GM10248 (cell line): ENCODE results near the gene SBF1.

Source experiments
- CTCF ChIA-PET: fragments of 300-600 bp; sonication (Branson Sonifier 250); formaldehyde crosslinking; extraction: SDS; loops from one replicate; lab custom pipeline; 2021; ENCODE audit warnings: antibody characterized with exemption; lab: Yijun Ruan, JAX
- POLR2A ChIA-PET: fragments of 350-650 bp; sonication (Branson Sonifier 250); formaldehyde crosslinking; extraction: SDS; loops from one replicate; lab custom pipeline; 2020; ENCODE audit warnings: antibody characterized with exemption; lab: Yijun Ruan, JAX
- DNase-seq: peaks from one replicate; pipeline ENCODE4 v3.0.0; 2012; ENCODE audit errors: extremely low spot score
- TF ChIP-seq, protein P1 (sequence below): IDR thresholded peaks from 2 replicates; pipeline ENCODE4 v1.5.1; 2012; ENCODE audit warnings: mild to moderate bottlenecking, low read depth; ENCODE audit errors: extremely low read depth, missing control alignments, control extremely low read depth

The SBF1 gene

DNA sequence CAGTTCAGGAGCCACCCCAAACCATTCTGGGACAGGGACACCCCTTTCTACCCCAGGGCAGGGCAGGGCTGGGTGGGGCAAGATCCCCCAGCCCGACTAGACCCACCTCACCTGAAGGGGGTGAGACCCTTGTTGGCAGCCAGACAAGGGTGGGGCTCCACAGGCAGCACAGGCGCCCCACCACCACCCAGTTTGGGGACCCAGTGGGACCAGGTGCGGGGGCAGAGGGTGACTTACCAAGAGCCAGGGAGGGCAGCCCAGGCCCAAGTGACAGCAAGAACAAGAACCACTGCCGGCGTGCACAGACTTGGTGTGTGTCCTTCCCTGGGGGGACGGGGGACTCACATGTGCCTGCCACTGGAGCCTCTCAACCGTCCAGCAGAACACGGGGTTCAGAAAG, 8.7 kb upstream of the SBF1 start:
- no peak for DNase-seq
- TF ChIP-seq, protein P1, sequence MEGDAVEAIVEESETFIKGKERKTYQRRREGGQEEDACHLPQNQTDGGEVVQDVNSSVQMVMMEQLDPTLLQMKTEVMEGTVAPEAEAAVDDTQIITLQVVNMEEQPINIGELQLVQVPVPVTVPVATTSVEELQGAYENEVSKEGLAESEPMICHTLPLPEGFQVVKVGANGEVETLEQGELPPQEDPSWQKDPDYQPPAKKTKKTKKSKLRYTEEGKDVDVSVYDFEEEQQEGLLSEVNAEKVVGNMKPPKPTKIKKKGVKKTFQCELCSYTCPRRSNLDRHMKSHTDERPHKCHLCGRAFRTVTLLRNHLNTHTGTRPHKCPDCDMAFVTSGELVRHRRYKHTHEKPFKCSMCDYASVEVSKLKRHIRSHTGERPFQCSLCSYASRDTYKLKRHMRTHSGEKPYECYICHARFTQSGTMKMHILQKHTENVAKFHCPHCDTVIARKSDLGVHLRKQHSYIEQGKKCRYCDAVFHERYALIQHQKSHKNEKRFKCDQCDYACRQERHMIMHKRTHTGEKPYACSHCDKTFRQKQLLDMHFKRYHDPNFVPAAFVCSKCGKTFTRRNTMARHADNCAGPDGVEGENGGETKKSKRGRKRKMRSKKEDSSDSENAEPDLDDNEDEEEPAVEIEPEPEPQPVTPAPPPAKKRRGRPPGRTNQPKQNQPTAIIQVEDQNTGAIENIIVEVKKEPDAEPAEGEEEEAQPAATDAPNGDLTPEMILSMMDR: no peak
- ChIA-PET CTCF (interaction anchor here (1.0 to 2.1 kb wide), 4 partner anchors 11 to 42 kb away, joined by 3 to 8 read pairs (median 4); partner anchors contain the start of gene SCO2), POLR2A (interaction anchor here (0.6 kb wide), 1 partner anchor 51 kb away, joined by 8 read pairs; no protein-coding TSS in a partner anchor)

DNA sequence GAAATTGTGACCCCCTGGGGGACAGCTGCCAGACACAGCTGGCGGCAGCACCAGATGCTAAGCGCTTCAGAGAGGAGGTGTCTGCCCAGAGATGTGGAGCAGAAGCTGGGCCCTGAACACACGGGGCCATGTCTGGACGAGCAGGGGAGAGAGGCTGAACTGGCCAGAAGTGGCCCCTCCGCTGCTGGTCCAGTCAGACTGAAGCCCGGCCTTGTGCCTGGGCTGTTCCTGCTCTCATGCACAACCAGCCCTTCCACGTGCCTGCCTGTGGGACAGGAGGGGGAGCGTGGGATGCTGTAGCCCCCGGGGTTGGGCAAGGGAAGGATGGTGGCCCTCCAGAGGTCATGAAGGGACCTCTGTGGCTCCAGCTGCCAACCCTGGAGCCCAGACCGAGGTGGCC, 8.3 kb upstream of the SBF1 start:
- TF ChIP-seq, protein P1: no peak
- ChIA-PET CTCF (no interaction called here), POLR2A (interaction anchor here (0.6 kb wide), 1 partner anchor 52 kb away, joined by 8 read pairs; no protein-coding TSS in a partner anchor)
- no peak for DNase-seq

DNA sequence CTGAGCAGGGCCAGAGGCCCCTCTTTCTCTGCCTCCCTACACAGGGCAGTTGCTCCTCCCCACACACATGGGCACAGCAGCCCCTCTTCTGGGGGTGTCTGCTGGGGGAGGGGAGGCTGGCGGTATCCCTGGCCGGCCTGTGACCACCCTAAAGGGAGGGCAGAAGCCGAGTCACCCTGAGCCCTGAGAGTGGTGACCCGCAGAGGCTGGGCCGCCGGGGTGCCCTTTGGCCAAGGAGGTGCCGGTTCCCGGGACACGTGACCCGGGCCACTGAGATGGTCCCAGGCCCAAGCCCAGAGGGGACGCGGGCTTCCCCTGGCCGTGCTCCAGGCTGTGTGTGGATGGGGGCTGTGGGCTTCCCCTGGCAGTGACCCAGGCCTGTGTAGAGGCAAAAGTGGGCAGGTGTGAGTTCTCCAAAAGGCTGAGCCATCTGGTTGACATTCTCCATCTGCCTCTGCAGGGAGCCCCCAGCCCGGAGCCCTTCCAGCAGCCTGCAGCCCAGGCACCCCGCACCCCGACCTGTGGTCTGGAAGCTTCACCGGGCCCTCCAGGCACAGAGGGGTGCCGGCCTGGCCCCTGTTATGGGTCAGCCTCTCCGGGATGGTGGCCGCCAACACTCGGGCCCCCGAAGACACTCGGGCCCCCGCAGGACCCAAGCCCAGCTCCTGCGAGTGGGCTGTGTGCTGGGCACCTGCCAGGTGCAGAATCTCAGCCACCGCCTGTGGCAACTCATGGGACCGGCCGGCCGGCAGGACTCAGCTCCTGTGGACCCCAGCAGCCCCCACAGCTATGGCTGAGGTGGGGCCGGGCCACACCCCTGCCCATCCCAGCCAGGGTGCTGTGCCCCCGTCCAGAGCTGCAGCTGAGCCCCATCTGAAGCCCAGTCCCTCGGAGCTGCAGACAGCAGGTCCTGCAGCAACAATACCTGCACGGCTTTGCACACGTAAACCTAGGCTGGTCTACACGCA, 7.6 kb upstream of the SBF1 start:
- TF ChIP-seq, protein P1: no peak
- no peak for DNase-seq
- POLR2A ChIA-PET: no interaction called here
- CTCF ChIA-PET: interaction anchor here (1.4 kb wide), 1 partner anchor 15 kb away, joined by 3 read pairs; no protein-coding TSS in a partner anchor

DNA sequence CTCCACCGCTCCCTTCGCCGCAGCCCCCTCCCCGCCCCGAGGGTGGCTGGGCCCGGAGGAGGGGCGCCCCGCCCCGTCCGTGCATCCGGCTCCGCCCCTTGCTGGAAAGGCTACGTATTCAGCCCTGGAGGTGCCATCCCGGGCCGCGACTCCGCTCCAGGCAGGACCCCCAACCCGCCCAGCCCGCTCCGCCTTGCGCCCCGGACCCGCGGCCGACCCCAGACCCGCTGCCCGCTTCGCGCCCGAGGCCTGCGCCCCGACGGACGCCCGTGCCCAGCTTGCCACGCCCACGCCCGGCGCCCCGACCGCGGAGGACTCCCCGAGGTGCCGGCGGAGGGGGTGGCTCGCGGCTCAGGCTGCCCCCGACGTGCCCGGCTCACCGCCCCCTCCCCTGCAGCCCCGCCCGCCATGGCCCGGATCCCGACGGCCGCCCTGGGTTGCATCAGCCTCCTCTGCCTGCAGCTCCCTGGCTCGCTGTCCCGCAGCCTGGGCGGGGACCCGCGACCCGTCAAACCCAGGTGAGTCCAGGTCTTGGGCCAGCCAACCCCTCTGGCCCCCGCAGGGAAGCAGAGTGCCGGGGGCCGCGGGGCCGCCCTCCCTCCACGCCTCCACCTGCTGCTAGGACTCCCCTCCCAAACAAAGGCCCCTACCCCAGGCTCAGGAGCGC, 6.7 kb upstream of the SBF1 start, which contains the start of gene ADM2:
Gene ADM2, plus strand, starts transcription at position 104 of the 667 bp plus-strand sequence. Its CDS starts 305 bp downstream, at position 409.
- ChIA-PET POLR2A (no interaction called here), CTCF (interaction anchor here (1.4 kb wide), 1 partner anchor 16 kb away, joined by 3 read pairs; no protein-coding TSS in a partner anchor)
- DNase-seq: peak; percentile 69
- TF ChIP-seq, protein P1: no peak

DNA sequence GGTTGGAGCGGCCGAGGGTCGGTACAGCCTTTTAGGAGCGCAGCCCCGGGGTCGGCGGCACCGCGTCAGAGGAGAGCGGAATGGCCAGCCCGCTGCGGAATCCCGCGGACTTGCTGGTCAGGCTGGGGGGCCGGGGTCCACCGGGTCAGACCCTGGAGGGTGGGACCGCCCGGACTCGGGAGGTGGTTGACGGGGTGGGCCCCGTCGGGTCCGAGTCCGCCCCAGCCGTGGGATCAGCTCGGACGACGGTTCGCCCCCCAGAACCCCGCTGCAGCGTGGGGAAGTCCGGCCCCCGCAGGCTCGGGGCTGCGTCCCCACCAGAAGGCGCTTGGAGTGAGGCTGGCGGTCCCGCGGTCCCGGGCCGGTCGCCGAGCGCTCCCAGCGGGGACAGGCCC, 6.2 kb upstream of the SBF1 start:
- ChIA-PET POLR2A (no interaction called here), CTCF (interaction anchor here (1.4 to 2.5 kb wide), 3 partner anchors 9 to 204 kb away, joined by 3 to 6 read pairs (median 3); no protein-coding TSS in a partner anchor)
- TF ChIP-seq, protein P1: no peak
- DNase-seq: no peak

DNA sequence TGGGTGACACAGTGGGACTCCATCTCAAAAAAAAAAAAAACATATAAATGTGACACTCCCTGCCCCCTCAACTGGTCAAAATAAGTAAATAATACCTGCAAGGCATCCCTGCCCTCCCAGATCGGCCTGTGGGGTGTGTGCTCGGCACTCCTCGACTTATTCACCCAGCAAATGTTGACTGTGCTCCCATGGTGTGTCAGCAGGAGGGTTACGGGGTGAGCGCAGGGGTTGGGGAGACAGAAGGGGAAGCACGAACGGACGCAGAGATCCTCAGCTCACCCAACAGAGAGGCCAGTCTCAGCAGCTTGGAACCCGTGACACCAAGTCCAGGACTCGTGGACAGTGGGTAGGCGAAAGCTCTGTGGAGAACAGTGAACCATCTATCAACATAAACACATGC, 4.9 kb upstream of the SBF1 start:
- POLR2A ChIA-PET: no interaction called here
- DNase-seq: no peak
- CTCF ChIA-PET: interaction anchor here (1.4 to 2.5 kb wide), 3 partner anchors 8 to 203 kb away, joined by 3 to 7 read pairs (median 6); no protein-coding TSS in a partner anchor
- TF ChIP-seq, protein P1: no peak
